Activated CD4-positive, CD25-positive, alpha-beta regulatory T cell treated with anti-CD3 and anti-CD28 coated beads, Interleukin-2, amount 50 U/mL, for 72 hours (primary cell): Measurements from ENCODE around the gene ALCAM.
"Not testable (repeated sequence)": the region's sequence is repeated elsewhere in the genome, so short reads cannot be mapped to it uniquely, and the experiment has no call there.

Source experiments
- DNase-seq: peaks from one replicate; pipeline ENCODE4 v3.0.0; 2021

The ALCAM gene

GRCh38 chr3:105603516-105603915 is 236.8 kb downstream of the ALCAM start:
- not testable (repeated sequence) for DNase-seq

GRCh38 chr3:105606016-105606415 is 239.3 kb downstream of the ALCAM start:
- no peak for DNase-seq

GRCh38 chr3:105608623-105609022 is 241.9 kb downstream of the ALCAM start:
- DNase-seq, result no peak

GRCh38 chr3:105610473-105610872 is 243.8 kb downstream of the ALCAM start:
- no peak for DNase-seq

- no peak for DNase-seq
Observed at GRCh38 chr3:105611304-105612192, 244.8 kb downstream of the ALCAM start.

GRCh38 chr3:105613120-105613519 is 246.4 kb downstream of the ALCAM start:
- DNase-seq, result no peak

- DNase-seq, result no peak
Observed at GRCh38 chr3:105614288-105615030, 247.8 kb downstream of the ALCAM start.

GRCh38 chr3:105615814-105616213 is 249.1 kb downstream of the ALCAM start:
- no peak for DNase-seq

- DNase-seq, result no peak
Observed at GRCh38 chr3:105616374-105617121, 249.8 kb downstream of the ALCAM start.

- no peak for DNase-seq
Observed at GRCh38 chr3:105618556-105618955, 251.8 kb downstream of the ALCAM start.

GRCh38 chr3:105619651-105620050 is 252.9 kb downstream of the ALCAM start:
- no peak for DNase-seq

GRCh38 chr3:105620236-105620635 is 253.5 kb downstream of the ALCAM start:
- no peak for DNase-seq

- DNase-seq, result no peak
Observed at GRCh38 chr3:105622169-105622568, 255.5 kb downstream of the ALCAM start.
